WTC11 (cell line): ENCODE measurements around the gene ADAT2.

Source experiments
- FOXJ3 ChIP-seq: sonication (generic); formaldehyde crosslinking; IDR thresholded peaks from 2 replicates; pipeline ENCODE4 v1.9.0; 2021; ENCODE audit warnings: missing genetic modification reagents, mild to moderate bottlenecking, borderline replicate concordance
- JUN ChIP-seq: sonication (generic); formaldehyde crosslinking; IDR thresholded peaks from 2 replicates; pipeline ENCODE4 v1.8.0; 2023; ENCODE audit warnings: mild to moderate bottlenecking, missing genetic modification reagents
- RORB ChIP-seq: fragments of 250-450 bp; sonication (Bioruptor Pico); IDR thresholded peaks from 2 replicates; pipeline ENCODE4 v1.9.0; 2021; ENCODE audit warnings: mild to moderate bottlenecking
- TF ChIP-seq, protein P1 (sequence below): fragments of 200-600 bp; IDR thresholded peaks from 2 replicates; pipeline ENCODE4 v1.8.0; 2022; ENCODE audit warnings: antibody characterized with exemption
- TF ChIP-seq, protein P2 (sequence below): sonication (generic); formaldehyde crosslinking; IDR thresholded peaks from 2 replicates; pipeline ENCODE4 v1.8.0; 2022; ENCODE audit warnings: missing genetic modification reagents

DNA sequence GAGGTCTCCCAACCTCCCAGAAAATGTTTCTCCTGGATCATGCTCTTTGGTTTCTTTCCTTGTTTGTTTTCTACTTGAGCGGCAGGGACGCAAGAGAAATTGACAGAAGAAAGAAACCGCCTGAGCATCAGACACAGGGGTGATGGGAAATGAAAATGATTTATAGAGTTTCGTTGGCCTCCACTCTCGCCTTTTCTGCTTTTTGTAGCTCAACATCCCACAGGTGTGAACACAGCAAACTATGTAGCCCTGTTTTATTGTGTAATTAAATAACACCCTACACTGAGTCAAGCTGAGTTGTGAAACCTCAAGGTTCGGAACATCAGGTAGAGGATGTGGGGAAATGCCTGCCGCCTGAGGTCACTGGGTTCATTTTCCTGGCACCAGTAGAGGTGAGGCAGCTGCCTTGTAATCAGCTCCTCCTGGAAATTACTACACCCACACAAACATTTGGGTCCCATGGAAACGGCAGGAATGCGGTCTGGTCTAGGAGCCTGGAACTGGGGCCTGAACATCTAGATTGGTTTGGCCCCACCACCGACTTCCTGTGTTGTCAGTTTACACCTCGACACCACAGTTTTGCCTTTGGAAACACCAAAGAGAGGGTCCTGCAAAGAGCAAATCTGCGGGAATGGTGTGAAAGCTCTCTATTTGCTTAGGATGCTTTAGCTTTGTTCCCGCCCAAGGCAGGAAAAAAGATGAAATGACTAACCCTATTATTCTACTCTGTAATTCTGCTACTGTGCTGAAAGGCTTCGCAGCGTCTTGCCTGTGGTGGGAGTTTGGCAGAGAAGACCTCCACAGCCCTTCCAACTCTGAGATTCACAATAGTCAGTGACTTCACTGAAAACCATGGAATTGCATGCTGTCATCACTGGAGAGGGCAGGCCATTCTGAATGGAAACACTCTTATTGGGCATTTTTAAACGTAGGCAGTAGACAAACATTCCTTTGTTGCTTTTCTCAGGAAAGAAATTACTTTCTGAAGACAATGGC lies 53.0 kb downstream of the ADAT2 start:
- TF ChIP-seq RORB (CRISPR knock-in tag): no peak
- no peak for TF ChIP-seq JUN
- TF ChIP-seq FOXJ3 (CRISPR knock-in tag): no peak
- TF ChIP-seq, protein P1, sequence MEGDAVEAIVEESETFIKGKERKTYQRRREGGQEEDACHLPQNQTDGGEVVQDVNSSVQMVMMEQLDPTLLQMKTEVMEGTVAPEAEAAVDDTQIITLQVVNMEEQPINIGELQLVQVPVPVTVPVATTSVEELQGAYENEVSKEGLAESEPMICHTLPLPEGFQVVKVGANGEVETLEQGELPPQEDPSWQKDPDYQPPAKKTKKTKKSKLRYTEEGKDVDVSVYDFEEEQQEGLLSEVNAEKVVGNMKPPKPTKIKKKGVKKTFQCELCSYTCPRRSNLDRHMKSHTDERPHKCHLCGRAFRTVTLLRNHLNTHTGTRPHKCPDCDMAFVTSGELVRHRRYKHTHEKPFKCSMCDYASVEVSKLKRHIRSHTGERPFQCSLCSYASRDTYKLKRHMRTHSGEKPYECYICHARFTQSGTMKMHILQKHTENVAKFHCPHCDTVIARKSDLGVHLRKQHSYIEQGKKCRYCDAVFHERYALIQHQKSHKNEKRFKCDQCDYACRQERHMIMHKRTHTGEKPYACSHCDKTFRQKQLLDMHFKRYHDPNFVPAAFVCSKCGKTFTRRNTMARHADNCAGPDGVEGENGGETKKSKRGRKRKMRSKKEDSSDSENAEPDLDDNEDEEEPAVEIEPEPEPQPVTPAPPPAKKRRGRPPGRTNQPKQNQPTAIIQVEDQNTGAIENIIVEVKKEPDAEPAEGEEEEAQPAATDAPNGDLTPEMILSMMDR: no peak
- TF ChIP-seq, protein P2, sequence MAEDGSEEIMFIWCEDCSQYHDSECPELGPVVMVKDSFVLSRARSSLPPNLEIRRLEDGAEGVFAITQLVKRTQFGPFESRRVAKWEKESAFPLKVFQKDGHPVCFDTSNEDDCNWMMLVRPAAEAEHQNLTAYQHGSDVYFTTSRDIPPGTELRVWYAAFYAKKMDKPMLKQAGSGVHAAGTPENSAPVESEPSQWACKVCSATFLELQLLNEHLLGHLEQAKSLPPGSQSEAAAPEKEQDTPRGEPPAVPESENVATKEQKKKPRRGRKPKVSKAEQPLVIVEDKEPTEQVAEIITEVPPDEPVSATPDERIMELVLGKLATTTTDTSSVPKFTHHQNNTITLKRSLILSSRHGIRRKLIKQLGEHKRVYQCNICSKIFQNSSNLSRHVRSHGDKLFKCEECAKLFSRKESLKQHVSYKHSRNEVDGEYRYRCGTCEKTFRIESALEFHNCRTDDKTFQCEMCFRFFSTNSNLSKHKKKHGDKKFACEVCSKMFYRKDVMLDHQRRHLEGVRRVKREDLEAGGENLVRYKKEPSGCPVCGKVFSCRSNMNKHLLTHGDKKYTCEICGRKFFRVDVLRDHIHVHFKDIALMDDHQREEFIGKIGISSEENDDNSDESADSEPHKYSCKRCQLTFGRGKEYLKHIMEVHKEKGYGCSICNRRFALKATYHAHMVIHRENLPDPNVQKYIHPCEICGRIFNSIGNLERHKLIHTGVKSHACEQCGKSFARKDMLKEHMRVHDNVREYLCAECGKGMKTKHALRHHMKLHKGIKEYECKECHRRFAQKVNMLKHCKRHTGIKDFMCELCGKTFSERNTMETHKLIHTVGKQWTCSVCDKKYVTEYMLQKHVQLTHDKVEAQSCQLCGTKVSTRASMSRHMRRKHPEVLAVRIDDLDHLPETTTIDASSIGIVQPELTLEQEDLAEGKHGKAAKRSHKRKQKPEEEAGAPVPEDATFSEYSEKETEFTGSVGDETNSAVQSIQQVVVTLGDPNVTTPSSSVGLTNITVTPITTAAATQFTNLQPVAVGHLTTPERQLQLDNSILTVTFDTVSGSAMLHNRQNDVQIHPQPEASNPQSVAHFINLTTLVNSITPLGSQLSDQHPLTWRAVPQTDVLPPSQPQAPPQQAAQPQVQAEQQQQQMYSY (CRISPR knock-in tag): no peak
